Uterus (tissue), 4 donors: ENCODE measurements around the gene GJB4. TPM values are rescaled to one million over a fixed set of nuclear protein-coding genes. Genes with fewer than 3 reads are reported as not detected.

ENCODE experiments used
- DNase-seq, 2 donors: peaks; one replicate each; pipeline ENCODE4 v3.0.0-alpha.2; 2019 to 2020
- H3K27ac ChIP-seq, 2 donors: fragments of 200-600 bp; sonication (generic); 1 replicate in 1 of 2; 2 replicates in 1 of 2; pipeline ENCODE4 v1.5.1; 2016 to 2018
- H3K27me3 ChIP-seq, 2 donors: fragments of 200-600 bp; sonication (generic); one replicate each; pipeline ENCODE4 v1.5.1; 2018 to 2019; ENCODE audit warnings: control low read depth in 1 of 2
- H3K36me3 ChIP-seq, 2 donors: fragments of 200-600 bp; sonication (generic); one replicate each; pipeline ENCODE4 v1.5.1; 2019; ENCODE audit warnings: control low read depth in 1 of 2
- H3K4me1 ChIP-seq, 2 donors: fragments of 200-600 bp; sonication (generic); one replicate each; pipeline ENCODE4 v1.5.1; 2018 to 2019; ENCODE audit warnings: control low read depth in 1 of 2
- H3K4me3 ChIP-seq, 2 donors: fragments of 200-600 bp; sonication (generic); 1 replicate in 1 of 2; 2 replicates in 1 of 2; pipeline ENCODE4 v1.5.1; 2018 to 2019; ENCODE audit warnings: mild to moderate bottlenecking in 1 of 2
- H3K9me3 ChIP-seq, 2 donors: fragments of 200-600 bp; sonication (generic); one replicate each; pipeline ENCODE4 v1.5.1; 2019; ENCODE audit warnings: control low read depth in 1 of 2
- CTCF ChIP-seq, 4 experiments: fragments of 200-600 bp in 2 of 4; fragments of 450-650 bp in 2 of 4; sonication (generic) in 2 of 4; IDR thresholded peaks; one replicate each; pipeline ENCODE4 v1.5.1; 2016 to 2019; ENCODE audit warnings: antibody characterized with exemption in 4 of 4, mild to moderate bottlenecking in 2 of 4, moderate library complexity in 1 of 4
- POLR2A ChIP-seq, 2 donors: fragments of 450-650 bp; IDR thresholded peaks; one replicate each; pipeline ENCODE4 v1.6.1; 2016; ENCODE audit warnings: antibody characterized with exemption in 2 of 2, mild to moderate bottlenecking in 1 of 2, moderate library complexity in 1 of 2
- intact Hi-C: fragments of 100-400 bp; cut with DNase I; formaldehyde crosslinking; loops from one replicate; pipeline ENCODE4 v1.15.1; 2023; ENCODE audit warnings: low total_unique reads
- total RNA-seq, 4 donors: library from RNA; depleted of rRNA in 3 of 4; stranded (reverse); fragments of >200 nt in 3 of 4; gene quantifications; one replicate each; pipeline versions ENCODE4 v1.1.0 to v1.2.4, GENCODE V29; 2014 to 2023
- donor health status: DM: yes; HTN: yes; CAD: no.

GJB4 gene
- total RNA-seq, 4 donors from 2014 or later, result not detected

GRCh38 chr1:34754964-34755637 lies 4.4 kb upstream of the GJB4 start, which contains the start of gene GJB5:
GJB5 (plus strand) TSS chr1:34755047; CDS start chr1:34757331, 2,284 bp downstream.
- intact Hi-C loops, result no loop called here
- no peaks in the 10 kb centered on the region for H3K36me3 ChIP-seq
- DNase-seq, result no peak
- no peaks in the 10 kb centered on the region for H3K9me3 ChIP-seq
- H3K27me3 ChIP-seq, result no peaks in the 10 kb centered on the region
- TF ChIP-seq POLR2A (IDR thresholded peaks at IDR 0.05) (no peak), CTCF (IDR thresholded peaks at IDR 0.05) (no peak)
- no peaks in the 10 kb centered on the region for H3K4me1 ChIP-seq
- no peak within 1 kb of the TSS for H3K27ac ChIP-seq
- no peak within 1 kb of the TSS for H3K4me3 ChIP-seq

- Histone ChIP-seq H3K36me3 (no peaks in the 10 kb centered on the region), H3K27me3 (no peaks in the 10 kb centered on the region), H3K9me3 (no peaks in the 10 kb centered on the region), H3K4me3 (no peak overlapping the region), H3K4me1 (no peaks in the 10 kb centered on the region), H3K27ac (no peak overlapping the region)
- intact Hi-C loops, result no loop called here
- DNase-seq, result no peak
- TF ChIP-seq CTCF (IDR thresholded peaks at IDR 0.05), result no peak
- TF ChIP-seq POLR2A (IDR thresholded peaks at IDR 0.05), result no peak
Measured at GRCh38 chr1:34755961-34756360, 3.6 kb upstream of the GJB4 start.

GRCh38 chr1:34757386-34757785 lies 2.2 kb upstream of the GJB4 start:
- Histone ChIP-seq H3K9me3 (no peaks in the 10 kb centered on the region), H3K4me3 (no peak overlapping the region), H3K27me3 (no peaks in the 10 kb centered on the region), H3K4me1 (no peaks in the 10 kb centered on the region), H3K27ac (no peak overlapping the region), H3K36me3 (no peaks in the 10 kb centered on the region)
- DNase-seq, result no peak
- intact Hi-C loops, result no loop called here
- no peak for TF ChIP-seq CTCF (IDR thresholded peaks at IDR 0.05)
- TF ChIP-seq POLR2A (IDR thresholded peaks at IDR 0.05), result no peak

- Histone ChIP-seq H3K4me1 (no peaks in the 10 kb centered on the region), H3K9me3 (no peaks in the 10 kb centered on the region), H3K4me3 (no peak overlapping the region), H3K27ac (no peak overlapping the region), H3K27me3 (no peaks in the 10 kb centered on the region), H3K36me3 (no peaks in the 10 kb centered on the region)
- no peak for DNase-seq
- intact Hi-C loops, result no loop called here
- TF ChIP-seq CTCF (IDR thresholded peaks at IDR 0.05) (no peak), POLR2A (IDR thresholded peaks at IDR 0.05) (no peak)
Measured at GRCh38 chr1:34758751-34759150, 789 bp upstream of the GJB4 start.

- intact Hi-C loops, result no loop called here
- Histone ChIP-seq H3K4me1 (no peaks in the 10 kb centered on the region), H3K27me3 (no peaks in the 10 kb centered on the region), H3K36me3 (no peaks in the 10 kb centered on the region), H3K4me3 (no peak overlapping the region), H3K27ac (no peak overlapping the region), H3K9me3 (no peaks in the 10 kb centered on the region)
- DNase-seq, result no peak
- TF ChIP-seq CTCF (IDR thresholded peaks at IDR 0.05), result no peak
Measured at GRCh38 chr1:34761176-34761761, 1.7 kb downstream of the GJB4 start.
